Renal pelvis (tissue), 12 donors: ENCODE measurements around the gene PIRT. TPM values are rescaled to one million over a fixed set of nuclear protein-coding genes. Genes with fewer than 3 reads are reported as not detected.
"Not testable (repeated sequence)": the region's sequence is repeated elsewhere in the genome, so short reads cannot be mapped to it uniquely, and the experiment has no call there.

ENCODE experiments used
- DNase-seq: peaks from one replicate; pipeline ENCODE4 v3.0.0-alpha.2; 2013
- long read RNA-seq, 16 experiments: transcript quantifications; one replicate each; lab custom pipeline, GENCODE V29; 2026
- polyA plus RNA-seq, 3 donors: library from polyadenylated mRNA; unstranded; fragments of 120-200 nt; gene quantifications; one replicate each; pipeline ENCODE4 v1.2.1, GENCODE V29; 2013; ENCODE audit not compliant: insufficient read length in 3 of 3

Gene PIRT
- under 1 TPM in 1 of 3 donors, not detected in 2; 0.04 TPM for polyA plus RNA-seq
- long read RNA-seq, donor 1, result 0 reads
- long read RNA-seq, donor 2, result 0 reads
- long read RNA-seq, donor 3, result 0 reads
- long read RNA-seq, donor 4, result 0 reads
- long read RNA-seq, donor 5, result 0 reads
- long read RNA-seq, donor 6, result 0 reads
- long read RNA-seq, donor 7, result 0 reads
- long read RNA-seq, donor 8, result 0 reads
- long read RNA-seq, donor 9, result 0 reads
- long read RNA-seq, donor 10, result 0 reads
- long read RNA-seq, donor 11, result 0 reads
- long read RNA-seq, donor 12, result 0 reads
- long read RNA-seq, donor 13, result 0 reads
- long read RNA-seq, donor 14, result 0 reads
- long read RNA-seq, donor 15, result 0 reads
- long read RNA-seq, donor 16, result 0 reads

DNA sequence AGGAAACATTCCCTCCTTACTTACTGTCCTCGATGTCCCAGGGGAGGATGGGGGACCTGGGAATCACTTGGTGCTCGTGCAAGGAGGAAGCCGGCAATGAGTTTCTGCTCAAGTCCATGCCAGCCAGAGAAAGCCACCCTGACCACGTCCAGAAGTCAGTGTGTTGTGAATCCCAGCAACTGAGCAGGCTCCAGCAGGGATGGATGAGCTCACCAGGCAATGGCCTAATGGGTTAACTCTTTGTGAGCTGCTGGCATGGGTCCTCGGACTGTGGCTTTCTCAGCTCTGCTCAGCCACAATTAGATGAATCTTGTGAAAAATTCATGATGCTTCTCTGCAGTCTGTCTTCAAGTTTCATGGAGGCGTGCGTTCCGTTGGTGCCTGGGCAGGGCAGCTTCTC, at the start of gene PIRT:
TSS of gene PIRT (minus strand) at position 167 of the 400 bp plus-strand sequence. CDS start 12,442 bp downstream, outside the sequence.
- DNase-seq, result no peak

DNA sequence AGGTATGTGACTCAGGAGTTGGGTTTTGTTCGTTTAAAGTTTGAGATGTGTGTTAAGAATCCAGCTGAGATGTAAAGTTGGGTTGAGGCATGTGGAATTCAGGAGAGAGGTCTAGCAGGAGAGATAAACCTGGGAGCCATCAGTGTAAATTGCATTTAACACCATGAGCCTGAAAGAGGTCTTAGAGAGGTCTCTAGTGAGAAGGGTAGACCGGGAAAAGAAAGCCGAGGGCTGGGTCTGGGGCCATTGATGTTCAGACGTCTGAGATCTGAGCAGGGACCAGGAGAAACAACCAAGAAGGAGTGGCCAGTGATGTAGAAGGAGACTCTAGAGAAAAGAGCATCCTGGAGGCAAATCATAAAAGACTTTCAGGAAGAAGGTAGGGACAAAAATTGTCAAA, 44.1 kb upstream of the PIRT start:
- DNase-seq, result no peak

DNA sequence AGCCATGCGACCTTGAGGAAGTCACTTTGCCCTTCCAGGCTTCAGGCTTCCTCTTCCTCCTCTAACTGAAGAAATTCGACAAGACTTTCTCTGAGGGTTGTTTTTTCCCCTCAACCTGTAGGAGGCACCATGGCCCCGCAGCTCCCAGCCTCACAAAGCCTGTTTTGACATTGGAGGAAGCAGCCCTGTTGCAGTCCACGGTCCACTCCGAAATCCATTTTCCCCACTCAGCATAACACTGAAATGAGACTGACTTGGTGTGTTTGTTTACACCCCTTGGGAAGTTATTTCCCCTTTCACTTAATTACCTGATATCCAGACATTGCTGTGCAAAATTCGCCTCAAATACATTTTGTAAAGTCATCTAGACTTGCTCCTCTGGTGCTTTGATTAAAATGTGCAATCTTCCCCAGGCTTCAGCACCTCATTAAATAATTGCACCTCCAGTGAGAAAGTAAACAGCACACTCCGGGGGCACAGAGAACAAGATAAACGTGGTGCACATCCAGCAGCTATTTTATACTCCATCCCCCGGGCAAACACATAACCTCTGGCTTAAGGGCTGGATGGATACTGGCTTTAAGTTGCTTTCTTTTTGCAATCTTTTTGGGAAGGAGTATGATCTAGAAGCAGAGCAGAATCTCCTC, 41.4 kb upstream of the PIRT start:
- peak; percentile 29 for DNase-seq

DNA sequence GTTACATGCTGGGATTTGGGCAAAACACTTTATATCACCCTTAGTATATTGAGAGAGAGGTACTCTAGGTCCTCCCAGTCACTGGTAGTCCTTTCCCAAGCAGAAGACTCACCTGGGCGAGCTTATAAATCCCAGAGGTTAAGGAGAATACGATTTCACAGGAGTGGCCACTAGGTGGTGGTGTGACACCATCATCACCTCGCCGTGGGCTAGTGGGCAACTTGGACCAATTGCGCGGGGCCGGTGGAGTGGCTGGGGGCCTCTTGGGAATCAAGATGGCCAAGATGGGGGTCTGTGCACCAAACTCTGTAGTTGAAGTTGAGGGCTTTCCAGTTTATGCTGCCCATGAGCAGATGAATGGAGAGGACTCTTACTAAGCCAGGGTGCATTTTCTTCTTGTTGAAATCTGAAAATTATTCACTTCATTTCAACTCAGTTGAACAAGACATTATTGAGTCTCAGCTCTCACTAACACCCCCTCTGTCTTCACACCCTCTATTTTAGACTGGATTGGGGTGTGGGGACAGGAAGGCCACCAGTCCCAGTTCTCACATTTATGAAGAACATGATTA, 38.2 kb upstream of the PIRT start:
- DNase-seq, result peak; percentile 17

DNA sequence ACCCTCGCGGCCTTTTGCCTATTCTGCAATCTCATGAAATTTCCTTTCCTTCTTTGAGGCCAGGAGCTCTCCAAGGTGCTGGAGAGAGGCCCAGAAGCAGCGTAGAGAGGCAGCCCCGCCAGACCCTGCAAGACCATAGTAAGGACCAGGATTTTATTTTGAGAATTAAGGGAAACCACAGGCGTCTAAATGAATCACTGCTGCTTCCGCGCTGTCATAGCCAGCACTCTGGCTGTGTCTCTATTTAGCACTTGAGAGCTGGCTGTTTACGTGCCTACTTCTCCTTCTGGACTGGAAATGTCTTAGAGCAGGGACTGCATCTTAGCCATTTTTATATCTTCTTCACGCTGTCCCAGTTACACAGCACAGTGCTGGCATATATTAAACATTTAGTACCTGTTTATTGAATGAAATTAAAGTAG, 37.6 kb upstream of the PIRT start:
- DNase-seq, result peak; percentile 54

DNA sequence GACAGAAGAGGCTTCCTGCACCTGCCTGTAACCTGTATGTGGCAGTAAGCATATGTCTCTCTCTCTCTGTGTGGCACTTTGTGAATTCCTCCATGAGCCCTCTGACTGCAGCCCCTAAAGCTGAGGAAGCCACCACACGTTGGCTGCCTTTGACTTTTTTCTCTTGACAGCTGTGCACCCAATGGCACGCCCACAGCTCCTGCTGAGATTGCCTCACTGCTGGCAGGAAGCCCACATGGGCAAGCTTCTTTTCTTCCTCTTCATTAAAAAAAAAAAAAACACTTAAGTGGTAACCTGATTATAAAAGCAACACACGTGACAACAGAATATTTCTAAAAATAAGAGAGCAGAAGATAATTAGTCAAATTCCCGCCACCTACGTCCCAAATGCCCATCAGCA, 34.0 kb upstream of the PIRT start:
- DNase-seq, result no peak

DNA sequence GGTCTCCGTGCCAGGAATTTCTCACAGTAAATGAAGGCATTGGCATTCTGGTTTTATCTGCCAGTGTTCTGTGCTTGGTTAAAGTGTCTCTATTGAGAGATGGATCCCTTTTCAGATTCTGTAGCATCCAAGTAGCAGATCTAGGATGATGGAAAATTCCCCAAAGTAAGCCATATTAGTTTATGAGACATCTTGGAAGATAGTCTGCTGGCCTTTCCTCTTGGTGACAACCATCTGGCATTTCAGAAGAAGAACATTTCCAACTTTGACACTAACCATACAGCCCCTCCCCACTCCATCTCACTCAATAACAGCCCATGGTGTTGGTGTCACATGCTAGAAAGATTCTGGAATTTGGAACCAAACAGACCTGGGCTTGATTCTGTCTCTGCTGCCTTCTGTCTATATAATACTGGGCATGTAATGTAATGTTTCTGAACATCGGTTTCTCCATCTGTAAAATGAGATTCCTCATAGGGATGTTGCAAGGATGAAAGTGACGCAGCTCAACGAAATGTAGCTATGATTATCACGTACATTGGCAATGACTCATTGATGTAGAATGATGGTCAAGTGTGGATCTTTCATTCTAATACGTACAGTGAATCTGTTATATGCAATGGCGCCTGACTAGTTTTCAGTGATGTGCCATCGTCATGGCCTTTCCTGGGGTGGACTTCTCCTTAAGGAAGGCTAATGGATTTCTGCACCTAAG, 32.6 kb upstream of the PIRT start:
- DNase-seq, result no peak

DNA sequence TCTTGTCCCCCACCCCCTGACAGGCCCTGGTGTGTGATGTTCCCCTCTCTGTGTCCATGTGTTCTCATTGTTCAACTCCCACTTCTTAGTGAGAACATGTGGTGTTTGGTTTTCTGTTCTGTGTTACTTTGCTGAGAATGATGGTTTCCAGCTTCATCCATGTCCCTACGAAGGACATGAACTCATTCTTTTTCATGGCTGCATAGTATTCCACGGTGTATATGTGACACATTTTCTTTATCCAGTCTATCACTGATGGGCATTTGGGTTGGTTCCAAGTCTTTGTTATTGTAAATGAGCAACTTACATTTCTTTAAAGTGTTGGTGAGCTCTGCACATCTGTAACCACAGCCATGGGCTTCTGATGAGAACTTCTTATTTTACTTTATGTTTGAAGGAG, 30.9 kb upstream of the PIRT start:
- not testable (repeated sequence) for DNase-seq

DNA sequence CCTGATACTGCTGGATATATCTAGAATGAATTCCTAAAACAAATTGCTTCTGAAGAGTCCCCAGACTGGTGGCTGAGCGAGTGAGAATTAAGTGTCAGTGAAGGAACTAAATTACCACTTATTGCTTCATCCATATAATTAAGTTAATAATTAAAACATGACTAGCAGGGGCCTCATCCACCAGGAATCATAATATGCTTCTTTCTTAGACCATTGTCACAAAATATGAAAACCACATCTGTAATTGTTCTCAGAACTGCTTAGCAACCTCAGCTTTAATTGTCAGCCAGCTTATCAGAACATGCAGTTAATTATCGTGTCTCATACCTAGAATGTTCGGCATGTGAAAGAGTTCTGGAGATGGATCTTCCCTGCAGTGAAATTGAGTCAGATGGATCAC, 21.2 kb upstream of the PIRT start:
- no peak for DNase-seq

DNA sequence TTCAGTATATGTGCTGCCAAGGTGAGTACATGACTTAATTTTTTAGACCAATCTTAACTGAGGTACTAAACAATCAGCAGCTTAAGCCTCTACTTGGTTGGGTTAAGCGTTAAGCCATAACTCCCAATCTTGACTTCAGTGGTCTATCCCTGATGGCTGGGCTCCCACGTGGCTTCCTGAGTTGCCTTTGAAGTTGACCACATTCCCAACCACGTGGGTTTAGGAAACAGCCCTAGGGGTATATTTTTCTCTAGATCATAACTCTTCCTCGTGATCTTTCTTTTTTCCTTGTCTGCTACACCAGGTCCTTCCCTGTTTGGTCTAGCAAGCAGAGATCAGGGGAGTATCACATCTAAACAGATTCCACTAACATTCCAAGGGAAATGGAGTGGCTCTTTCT, 20.1 kb upstream of the PIRT start:
- no peak for DNase-seq

DNA sequence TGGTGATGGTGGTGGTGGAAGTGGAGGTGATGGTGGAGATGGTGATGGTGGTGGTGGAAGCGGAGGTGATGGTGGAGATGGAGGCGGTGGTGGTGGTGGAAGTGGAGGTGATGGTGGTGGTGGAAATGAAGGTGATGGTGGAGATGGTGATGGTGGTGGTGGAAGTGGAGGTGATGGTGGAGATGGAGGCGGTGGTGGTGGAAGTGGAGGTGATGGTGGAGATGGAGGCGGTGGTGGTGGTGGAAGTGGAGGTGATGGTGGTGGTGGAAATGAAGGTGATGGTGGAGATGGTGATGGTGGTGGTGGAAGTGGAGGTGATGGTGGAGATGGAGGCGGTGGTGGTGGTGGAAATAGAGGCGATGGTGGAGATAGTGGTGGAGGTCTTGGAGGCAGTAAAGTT, 8.7 kb upstream of the PIRT start:
- DNase-seq, result not testable (repeated sequence)

DNA sequence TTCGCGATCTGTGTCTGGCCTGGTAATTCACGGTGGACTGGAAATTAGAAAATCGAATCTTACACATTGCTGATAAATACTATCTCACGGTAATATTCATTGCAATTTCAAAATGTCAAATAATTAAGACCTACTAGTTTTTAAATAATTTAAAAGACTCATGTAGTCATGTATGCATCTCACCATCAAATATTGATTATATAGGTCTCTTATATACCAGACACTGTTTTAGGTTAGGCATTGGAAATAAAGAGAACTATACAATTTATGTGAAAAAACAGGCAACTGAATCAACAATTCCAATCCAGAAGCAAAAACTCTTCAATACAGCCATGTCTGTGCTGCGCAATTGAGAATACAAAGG, 7.5 kb upstream of the PIRT start:
- no peak for DNase-seq

DNA sequence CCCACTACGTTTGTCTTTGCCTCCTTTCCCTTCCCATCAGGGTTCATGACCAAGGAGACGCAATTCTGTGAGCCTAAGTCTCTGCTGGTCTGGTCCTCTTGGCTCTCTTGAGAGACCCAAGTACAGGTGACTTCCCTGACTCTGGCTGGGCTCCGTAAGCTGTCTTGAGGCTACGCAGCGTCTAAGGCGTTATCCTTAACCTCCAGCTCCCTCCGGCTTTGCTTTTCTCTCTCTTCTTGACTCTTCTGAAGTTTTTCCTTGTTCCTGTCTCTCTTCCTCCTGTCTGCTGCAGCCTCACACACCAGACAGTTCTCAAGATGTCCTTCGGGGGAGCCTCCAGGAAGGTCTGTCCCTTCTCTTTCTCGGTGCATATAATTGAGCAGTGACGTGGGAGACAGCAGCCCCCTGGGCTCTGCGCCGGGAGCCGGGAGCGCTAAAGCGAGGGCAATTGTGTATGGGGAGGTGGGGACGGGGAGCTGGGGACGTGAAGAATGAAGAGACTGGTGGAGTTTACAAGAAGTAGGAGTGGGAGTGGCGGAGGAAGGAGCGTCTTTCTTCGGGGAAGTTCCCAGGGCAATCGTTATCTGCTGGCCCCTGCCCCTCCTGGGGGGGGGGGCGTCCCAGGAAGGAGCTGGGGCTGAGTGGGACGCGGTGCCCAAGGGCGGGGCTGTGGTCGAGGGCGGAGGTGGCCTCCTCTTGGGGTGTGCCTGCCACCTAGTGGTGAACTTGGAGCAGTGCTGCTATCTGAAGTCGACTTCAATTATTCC, 6.9 kb upstream of the PIRT start:
- DNase-seq, result peak; percentile 55

DNA sequence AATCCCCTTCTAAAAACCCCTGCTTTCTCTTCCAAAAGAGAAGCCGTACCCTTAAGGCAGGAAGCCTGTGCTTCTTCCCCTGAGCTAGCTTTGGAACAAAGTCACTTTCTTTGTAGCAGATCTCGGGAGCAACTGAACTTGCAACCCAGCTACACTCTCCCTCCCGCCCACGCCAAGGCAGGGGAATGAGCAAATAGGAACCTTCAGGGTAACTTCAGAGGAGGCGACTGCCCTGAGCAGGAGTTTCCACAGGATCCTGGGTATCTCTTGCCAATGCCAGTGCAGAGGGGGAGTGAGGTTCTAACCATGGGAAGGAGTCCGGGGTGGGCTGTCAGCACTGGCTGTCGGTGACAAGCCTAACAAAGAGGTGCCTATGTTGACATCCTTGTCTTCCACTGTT, 5.9 kb upstream of the PIRT start:
- DNase-seq, result peak; percentile 3

DNA sequence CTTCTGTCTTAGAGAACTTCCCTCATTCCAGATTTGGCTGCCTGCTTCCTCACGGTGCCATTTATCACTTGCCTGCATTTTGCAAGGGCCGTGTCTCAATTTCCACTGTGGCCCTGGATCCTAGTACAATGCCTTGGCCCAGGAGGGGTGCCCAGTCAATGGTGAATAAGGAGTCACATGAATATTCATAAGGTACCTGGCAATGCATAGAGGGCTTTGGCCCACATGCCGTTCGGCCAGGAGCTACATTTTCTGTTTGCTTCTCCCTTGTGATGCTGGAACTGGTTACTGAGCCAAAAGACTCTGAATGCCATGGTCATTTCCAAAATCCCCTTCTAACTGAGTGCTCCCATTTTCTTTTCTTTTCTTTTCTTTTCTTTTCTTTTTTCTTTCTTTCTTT, 4.8 kb upstream of the PIRT start:
- no peak for DNase-seq

DNA sequence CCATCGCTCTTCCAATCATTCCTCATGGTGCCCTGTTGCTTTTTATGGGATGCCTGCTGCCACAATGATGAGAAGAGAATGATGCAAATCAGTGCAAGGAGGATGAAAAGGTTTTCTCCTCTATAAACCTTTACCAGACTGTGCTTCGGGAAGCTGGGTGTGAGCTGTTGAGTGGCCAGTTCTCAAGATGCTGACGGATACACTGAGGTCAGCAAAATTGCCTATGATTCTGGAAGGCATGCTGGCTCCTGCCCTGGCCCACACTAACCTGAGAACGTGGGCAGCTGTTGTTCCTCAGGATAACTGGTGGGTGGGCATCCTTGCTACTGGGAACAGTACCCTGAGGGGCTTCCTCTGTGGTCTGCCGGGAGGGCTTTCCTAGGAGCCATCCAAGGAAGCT, 795 bp upstream of the PIRT start:
- DNase-seq, result no peak

DNA sequence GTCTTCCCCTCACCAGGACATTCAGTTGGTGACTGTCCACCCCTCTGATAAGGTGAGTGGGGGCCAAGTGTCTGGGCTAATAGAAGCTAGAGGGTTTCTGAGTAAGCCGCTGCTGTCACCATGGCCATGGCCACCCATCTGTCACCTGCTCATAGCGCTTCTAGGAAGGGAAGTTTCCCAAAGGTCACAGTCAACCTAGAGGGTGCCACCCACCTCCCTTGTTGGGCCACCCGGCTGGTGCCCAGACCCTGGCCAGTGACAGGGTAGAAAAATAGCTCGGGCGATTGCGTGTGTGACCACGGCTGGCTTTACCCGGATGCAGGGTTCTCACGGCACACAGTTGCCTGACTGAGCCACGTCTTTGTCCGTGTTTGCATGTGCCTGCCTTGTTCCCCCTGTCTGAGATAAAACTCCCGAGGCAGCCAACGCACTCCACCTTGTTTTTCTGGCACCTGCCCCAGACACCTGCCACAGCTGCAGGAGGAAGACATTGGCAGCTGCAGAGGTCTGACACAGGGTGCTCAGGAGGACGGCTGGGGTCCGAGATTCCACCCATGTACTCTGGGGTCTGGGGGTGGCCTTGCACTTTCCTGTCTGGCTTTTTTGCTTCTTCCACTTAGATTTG, 809 bp downstream of the PIRT start:
- DNase-seq, result no peak

DNA sequence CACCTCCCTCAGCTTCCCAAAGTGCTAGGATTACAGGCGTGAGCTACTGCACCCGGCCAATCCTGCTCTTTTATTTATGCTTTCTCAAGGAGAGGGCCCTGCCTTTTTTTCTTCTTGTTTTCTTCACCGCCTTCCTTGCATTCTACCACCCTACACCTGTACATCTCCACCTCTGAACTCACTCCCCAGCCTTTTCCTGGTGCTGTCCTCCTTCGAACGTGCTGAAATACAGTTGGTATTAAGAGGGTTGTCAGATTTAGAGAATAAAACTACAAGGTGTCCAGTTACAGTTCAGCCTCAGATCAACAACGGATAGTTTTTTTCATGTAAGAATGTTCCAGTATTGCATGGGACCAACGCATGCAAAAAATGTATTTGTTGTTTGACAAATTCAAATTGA, 1.7 kb downstream of the PIRT start:
- peak; percentile 7 for DNase-seq

DNA sequence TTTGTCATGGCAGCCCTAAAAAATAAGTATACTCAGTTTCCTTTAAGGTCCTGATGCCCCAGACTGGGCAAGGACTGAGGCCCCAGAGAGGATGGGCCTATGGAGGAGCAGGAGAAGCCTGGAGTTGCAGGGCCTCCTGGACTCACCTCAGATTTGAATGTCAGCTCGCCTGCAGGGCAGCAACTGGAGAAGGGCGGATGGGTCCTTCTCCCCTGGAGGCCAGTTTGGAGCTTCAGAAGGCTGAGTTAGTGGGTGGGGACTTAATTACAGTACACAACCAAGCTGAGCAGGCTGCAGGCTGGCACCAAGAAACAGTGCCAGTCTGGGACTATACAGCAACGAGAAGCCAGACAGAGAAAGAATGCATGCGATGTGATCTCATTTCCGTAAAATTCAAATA, 6.2 kb downstream of the PIRT start:
- no peak for DNase-seq

DNA sequence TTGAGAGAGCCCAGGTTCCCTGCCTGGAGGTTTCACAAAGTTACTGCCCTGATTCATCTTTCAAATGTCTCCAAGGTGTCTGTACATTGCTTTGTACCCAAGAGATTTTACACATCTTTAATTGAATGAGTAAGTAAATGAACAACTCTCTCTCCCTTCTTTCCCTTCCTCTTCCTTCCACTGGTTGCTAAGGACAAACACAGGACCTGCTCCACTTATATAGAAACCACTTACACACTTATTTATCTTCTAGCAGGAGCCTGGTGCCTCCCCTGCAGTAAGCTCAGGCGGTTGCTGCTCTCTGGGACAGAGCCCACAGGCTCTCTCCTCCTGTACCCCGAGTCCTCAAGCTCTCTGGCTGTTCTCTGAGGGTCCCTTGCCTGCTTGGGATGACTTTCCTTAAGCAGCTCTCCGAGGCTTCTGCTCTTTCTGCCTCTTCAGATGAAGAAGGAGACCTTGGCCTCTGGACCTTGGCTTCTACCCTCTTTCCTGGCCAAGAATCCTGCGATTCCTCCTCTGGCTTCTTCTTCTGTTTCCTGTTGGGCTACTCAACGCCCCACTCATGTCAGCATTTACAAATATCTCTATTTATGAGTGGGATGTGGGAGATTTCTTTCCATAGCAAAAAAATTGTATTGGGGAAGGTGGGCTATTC, 9.9 kb downstream of the PIRT start:
- DNase-seq, result no peak

DNA sequence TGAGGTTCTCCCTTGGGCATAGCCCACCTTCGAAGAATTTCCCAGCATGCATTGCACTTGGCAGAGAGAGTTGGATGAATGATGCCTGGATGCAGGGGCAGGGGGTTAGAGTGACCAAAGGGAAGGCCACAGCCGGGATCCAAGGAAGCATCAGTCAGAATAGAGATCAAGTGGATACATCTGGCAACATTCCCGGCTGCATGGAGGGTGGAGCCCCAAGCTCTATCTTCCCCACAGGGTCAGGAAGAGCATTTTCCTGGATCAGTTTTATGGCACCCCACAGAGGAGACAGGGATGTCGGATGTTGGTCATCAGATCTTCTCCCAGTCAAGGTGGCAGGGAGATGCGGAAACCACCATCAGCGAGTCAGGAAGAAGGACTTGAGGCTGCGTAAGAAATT, 13.0 kb downstream of the PIRT start:
- no peak for DNase-seq
